Measurements from ENCODE around the gene HDLBP.

DNA sequence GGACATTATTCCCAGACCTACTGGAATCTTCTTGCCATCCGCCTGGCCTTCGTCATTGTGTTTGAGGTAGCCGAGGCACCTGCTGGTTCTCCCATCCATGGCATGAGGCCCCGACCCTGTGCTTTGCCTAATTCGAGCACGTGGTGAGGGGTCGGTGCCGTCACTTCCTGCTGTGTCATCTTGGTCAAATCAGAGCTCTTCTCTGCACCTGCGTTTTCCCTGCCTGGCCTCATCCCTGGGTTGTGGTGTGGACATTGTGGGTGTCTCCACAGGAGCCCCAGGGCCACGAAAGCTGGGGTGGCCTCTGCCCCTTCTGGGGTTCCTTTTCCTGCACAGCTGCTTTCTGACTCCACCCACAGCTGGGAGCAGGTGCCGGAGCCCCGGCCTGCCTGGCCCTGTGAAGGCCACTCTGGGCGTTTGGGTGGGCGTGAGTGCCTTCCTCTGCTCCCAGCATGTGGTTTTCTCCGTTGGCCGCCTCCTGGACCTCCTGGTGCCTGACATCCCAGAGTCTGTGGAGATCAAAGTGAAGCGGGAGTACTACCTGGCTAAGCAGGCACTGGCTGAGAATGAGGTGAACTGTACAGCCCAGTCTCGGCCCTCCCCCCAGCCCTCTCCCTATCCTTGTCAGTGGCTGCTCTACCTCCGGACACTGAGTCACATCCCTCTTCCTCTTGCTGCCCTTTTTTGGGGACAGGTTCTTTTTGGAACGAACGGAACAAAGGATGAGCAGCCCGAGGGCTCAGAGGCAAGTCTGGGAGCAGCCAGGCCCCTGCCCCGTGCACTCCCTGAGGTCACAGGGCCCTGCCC lies 92.1 kb downstream of the HDLBP start:
- TF ChIP-seq CTCF (IDR thresholded peaks at IDR 0.05; ENCODE audit: poor library complexity): no peak
- TF ChIP-seq EZH2 (IDR thresholded peaks at IDR 0.05; ENCODE audit: borderline replicate concordance): no peak
